ENCODE measurements around the gene SCFD2.

DNA sequence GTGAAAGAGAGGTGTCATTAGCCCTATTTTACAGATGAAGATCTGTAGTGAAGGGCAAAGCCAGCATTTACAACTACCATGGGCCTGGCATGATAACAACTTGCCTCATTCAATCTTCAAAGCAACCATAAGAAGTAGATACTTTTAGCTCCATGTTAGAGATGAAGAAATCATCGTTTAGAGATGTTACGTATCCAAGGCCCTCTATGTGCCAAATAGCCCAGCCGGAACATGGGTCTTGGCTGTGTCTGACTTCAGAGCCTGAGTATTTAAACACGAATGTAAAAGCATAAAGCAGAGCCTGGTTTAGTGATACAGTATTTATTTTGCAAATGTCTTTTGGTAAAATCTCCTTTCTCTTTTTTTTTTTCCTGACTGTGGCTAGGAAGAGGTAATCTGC lies 306.6 kb downstream of the SCFD2 start:
- no peak for TF ChIP-seq POLR2A (IDR thresholded peaks at IDR 0.05)
- TF ChIP-seq, protein P1, sequence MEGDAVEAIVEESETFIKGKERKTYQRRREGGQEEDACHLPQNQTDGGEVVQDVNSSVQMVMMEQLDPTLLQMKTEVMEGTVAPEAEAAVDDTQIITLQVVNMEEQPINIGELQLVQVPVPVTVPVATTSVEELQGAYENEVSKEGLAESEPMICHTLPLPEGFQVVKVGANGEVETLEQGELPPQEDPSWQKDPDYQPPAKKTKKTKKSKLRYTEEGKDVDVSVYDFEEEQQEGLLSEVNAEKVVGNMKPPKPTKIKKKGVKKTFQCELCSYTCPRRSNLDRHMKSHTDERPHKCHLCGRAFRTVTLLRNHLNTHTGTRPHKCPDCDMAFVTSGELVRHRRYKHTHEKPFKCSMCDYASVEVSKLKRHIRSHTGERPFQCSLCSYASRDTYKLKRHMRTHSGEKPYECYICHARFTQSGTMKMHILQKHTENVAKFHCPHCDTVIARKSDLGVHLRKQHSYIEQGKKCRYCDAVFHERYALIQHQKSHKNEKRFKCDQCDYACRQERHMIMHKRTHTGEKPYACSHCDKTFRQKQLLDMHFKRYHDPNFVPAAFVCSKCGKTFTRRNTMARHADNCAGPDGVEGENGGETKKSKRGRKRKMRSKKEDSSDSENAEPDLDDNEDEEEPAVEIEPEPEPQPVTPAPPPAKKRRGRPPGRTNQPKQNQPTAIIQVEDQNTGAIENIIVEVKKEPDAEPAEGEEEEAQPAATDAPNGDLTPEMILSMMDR (IDR thresholded peaks at IDR 0.05): no peak
- TF ChIP-seq POLR2AphosphoS5 (IDR thresholded peaks at IDR 0.05): no peak
